ENCODE measurements around the gene ACOX1.

ACOX1 gene

GRCh38 chr17:75892556-75893224 lies 86.3 kb downstream of the ACOX1 start:
- ChIA-PET CTCF (interaction anchor here (0.6 to 1.1 kb wide), 3 partner anchors 18 to 127 kb away, joined by 3 to 5 read pairs (median 3); no protein-coding TSS in a partner anchor), POLR2A (ENCODE audit: low non-redundant PET) (interaction anchor here (0.9 kb wide), 1 partner anchor 16 kb away, joined by 3 read pairs; no protein-coding TSS in a partner anchor)
- TF ChIP-seq, protein P1, sequence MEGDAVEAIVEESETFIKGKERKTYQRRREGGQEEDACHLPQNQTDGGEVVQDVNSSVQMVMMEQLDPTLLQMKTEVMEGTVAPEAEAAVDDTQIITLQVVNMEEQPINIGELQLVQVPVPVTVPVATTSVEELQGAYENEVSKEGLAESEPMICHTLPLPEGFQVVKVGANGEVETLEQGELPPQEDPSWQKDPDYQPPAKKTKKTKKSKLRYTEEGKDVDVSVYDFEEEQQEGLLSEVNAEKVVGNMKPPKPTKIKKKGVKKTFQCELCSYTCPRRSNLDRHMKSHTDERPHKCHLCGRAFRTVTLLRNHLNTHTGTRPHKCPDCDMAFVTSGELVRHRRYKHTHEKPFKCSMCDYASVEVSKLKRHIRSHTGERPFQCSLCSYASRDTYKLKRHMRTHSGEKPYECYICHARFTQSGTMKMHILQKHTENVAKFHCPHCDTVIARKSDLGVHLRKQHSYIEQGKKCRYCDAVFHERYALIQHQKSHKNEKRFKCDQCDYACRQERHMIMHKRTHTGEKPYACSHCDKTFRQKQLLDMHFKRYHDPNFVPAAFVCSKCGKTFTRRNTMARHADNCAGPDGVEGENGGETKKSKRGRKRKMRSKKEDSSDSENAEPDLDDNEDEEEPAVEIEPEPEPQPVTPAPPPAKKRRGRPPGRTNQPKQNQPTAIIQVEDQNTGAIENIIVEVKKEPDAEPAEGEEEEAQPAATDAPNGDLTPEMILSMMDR (conservative IDR thresholded peaks at IDR 0.05; ENCODE audit: low read depth) = no peak
- no peak for DNase-seq (ENCODE audit: low spot score)
- peak overlapping the region; percentile 91 for H3K27ac ChIP-seq

GRCh38 chr17:75891605-75892555 lies 87.1 kb downstream of the ACOX1 start:
- ChIA-PET POLR2A (ENCODE audit: low non-redundant PET) (no interaction called here), CTCF (interaction anchor here (0.7 to 1.1 kb wide), 2 partner anchors 17 to 123 kb away, joined by 3 read pairs; no protein-coding TSS in a partner anchor)
- no peak for DNase-seq (ENCODE audit: low spot score)
- peak overlapping the region; percentile 91 for H3K27ac ChIP-seq
- TF ChIP-seq, protein P1 (conservative IDR thresholded peaks at IDR 0.05; ENCODE audit: low read depth) = no peak

All from RWPE1 (cell line).